Chondrocyte (in vitro differentiated cells): ENCODE results near the gene NKD1. TPM values are rescaled to one million over a fixed set of nuclear protein-coding genes. Genes with fewer than 3 reads are reported as not detected.

Experiments
- DNase-seq: peaks from one replicate; pipeline ENCODE4 v3.0.0; 2021; ENCODE audit warnings: mixed read lengths, low spot score
- H3K27ac Mint-ChIP-seq: one replicate; pipeline ENCODE4 v1.8.0; 2021; ENCODE audit warnings: mild to moderate bottlenecking, moderate library complexity, mixed read lengths; ENCODE audit not compliant: unreplicated experiment
- H3K27me3 Mint-ChIP-seq: 2 replicates; pipeline ENCODE4 v1.8.0; 2021; ENCODE audit warnings: low read depth, mixed read lengths
- H3K36me3 Mint-ChIP-seq: 2 replicates; pipeline ENCODE4 v1.8.0; 2021; ENCODE audit warnings: low read depth, mixed read lengths
- H3K4me1 Mint-ChIP-seq: 2 replicates; pipeline ENCODE4 v1.8.0; 2021; ENCODE audit warnings: low read depth, mild to moderate bottlenecking, mixed read lengths
- H3K4me3 Mint-ChIP-seq: one replicate; pipeline ENCODE4 v1.8.0; 2021; ENCODE audit warnings: mild to moderate bottlenecking, moderate library complexity, mixed read lengths; ENCODE audit not compliant: unreplicated experiment
- H3K9me3 Mint-ChIP-seq: 2 replicates; pipeline ENCODE4 v1.8.0; 2021; ENCODE audit warnings: low read depth, mixed read lengths
- CTCF ChIP-seq: fragments of 200-600 bp; sonication (generic); IDR thresholded peaks from 2 replicates; pipeline ENCODE4 v1.5.0; 2021; ENCODE audit warnings: antibody characterized with exemption, mild to moderate bottlenecking, moderate library complexity
- total RNA-seq: library from RNA; stranded (reverse); gene quantifications from 3 replicates; pipeline ENCODE4 v1.2.1, GENCODE V29; 2021

The NKD1 gene
- total RNA-seq, 1 donor from 2014 or later: 8.0 TPM

GRCh38 chr16:50530277-50531236, 17.6 kb upstream of the NKD1 start:
- Mint-ChIP-seq H3K27me3 (peaks cover 39% of the 10 kb centered on the region), H3K9me3 (peaks cover 20% of the 10 kb centered on the region), H3K36me3 (no peaks in the 10 kb centered on the region), H3K4me3 (no peak overlapping the region), H3K27ac (no peak overlapping the region), H3K4me1 (no peaks in the 10 kb centered on the region)
- TF ChIP-seq CTCF: no peak
- no peak for DNase-seq

DNA sequence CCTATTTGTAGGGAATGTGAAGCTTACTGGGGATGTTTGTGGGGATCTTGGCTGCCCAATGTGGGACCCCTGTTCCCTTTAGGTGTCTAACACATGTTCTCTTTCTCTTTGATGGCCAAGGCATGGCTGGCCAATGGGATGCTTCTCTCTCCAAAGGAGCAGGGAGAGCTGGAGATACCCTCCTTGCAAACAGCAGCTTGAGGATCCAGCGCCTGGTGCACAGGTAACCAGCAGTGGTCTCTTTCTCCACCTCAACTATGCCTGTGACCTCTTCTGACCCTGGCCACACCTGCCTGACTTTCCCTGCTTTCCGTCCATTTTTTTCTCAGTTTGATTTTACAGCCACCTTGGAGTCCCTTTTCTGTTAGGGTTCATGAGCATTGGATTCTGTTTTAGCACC, 16.8 kb upstream of the NKD1 start:
- H3K4me1 Mint-ChIP-seq: no peaks in the 10 kb centered on the region
- H3K36me3 Mint-ChIP-seq: no peaks in the 10 kb centered on the region
- no peak for TF ChIP-seq CTCF

GRCh38 chr16:50531901-50532300, 16.3 kb upstream of the NKD1 start:
- peaks cover 20% of the 10 kb centered on the region for H3K9me3 Mint-ChIP-seq
- no peaks in the 10 kb centered on the region for H3K4me1 Mint-ChIP-seq

More for the DNA sequence above, 16.8 kb upstream of the NKD1 start:
- H3K27me3 Mint-ChIP-seq: peaks cover 31% of the 10 kb centered on the region
- H3K27ac Mint-ChIP-seq: no peak overlapping the region
- no peak for DNase-seq
- peaks cover 20% of the 10 kb centered on the region for H3K9me3 Mint-ChIP-seq
- no peak overlapping the region for H3K4me3 Mint-ChIP-seq

DNA sequence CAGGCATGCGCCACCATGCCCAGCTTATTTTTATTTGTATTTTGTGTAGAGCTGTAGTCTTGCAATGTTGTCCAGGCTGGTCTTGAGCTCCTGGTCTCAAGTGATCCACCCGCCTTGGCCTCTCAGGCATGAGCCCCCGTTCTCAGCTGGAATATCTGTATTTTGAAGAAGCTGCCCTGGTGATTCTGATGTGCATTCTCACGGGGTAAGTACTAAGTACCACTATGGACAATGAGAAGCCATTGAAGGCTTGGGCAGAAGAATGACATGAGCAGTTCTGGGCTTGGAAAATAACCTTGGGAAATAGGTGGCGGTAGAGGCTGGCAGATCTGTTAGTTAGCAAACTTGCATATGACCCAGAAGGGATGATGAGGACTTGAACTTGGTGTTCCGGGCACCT, 15.6 kb upstream of the NKD1 start:
- TF ChIP-seq CTCF: no peak
- no peak overlapping the region for H3K27ac Mint-ChIP-seq
- H3K4me3 Mint-ChIP-seq: no peak overlapping the region
- H3K27me3 Mint-ChIP-seq: peaks cover 24% of the 10 kb centered on the region
- peaks cover 20% of the 10 kb centered on the region for H3K9me3 Mint-ChIP-seq
- H3K36me3 Mint-ChIP-seq: no peaks in the 10 kb centered on the region
- DNase-seq: no peak
- H3K4me1 Mint-ChIP-seq: no peaks in the 10 kb centered on the region

More at GRCh38 chr16:50531901-50532300, 16.3 kb upstream of the NKD1 start:
- no peak overlapping the region for H3K27ac Mint-ChIP-seq
- peaks cover 29% of the 10 kb centered on the region for H3K27me3 Mint-ChIP-seq
- no peaks in the 10 kb centered on the region for H3K36me3 Mint-ChIP-seq
- DNase-seq: no peak
- no peak overlapping the region for H3K4me3 Mint-ChIP-seq
- no peak for TF ChIP-seq CTCF

DNA sequence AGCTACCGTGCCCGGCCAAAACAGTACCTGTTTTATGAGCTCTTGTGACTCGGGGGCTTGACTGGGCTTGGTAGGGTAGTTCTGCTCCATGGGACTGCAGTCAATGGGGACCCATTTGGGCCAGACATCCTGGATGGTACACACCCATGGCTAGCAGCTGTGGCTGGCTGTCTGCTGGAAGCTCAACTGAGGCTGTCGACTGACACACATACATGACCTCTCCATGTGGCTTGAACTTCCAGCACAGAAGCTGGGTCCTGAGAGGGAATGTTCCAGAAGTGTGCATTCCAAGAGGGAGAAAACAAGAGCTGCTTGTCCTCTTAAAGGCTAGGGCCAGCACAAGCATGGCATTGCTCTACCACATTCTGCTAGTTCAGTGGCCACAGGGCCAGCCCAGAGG, 14.9 kb upstream of the NKD1 start:
- Mint-ChIP-seq H3K27ac (no peak overlapping the region), H3K4me3 (no peak overlapping the region), H3K4me1 (no peaks in the 10 kb centered on the region), H3K36me3 (no peaks in the 10 kb centered on the region), H3K27me3 (peaks cover 19% of the 10 kb centered on the region), H3K9me3 (peaks cover 20% of the 10 kb centered on the region)
- no peak for TF ChIP-seq CTCF
- DNase-seq: no peak
